ENCODE results near the gene ZSWIM6. TPM values are rescaled to one million over a fixed set of nuclear protein-coding genes. Genes with fewer than 3 reads are reported as not detected.

The ZSWIM6 gene
- total RNA-seq (1 to 10 TPM; 4.1 TPM), total RNA-seq (8.0 to 116 (median 23.7) reads per million in 172 experiments)
- 6.6 TPM for polyA plus RNA-seq (2013, experiment 1 of 2)
- 8.2 TPM for polyA plus RNA-seq (2013, experiment 2 of 2)

- Histone ChIP-seq H3K27ac (ENCODE audit: low read depth in 1 of 2, low read length in 2 of 2) (peak within 1 kb of the TSS; percentile 87 to 93), H3K27me3 (ENCODE audit: control insufficient read depth in 1 of 2, insufficient read depth in 2 of 2, low read length in 2 of 2) (peaks cover 7 to 16% of the 10 kb centered on the region in 2 experiments), H3K9me3 (ENCODE audit: control insufficient read depth in 1 of 2, insufficient read depth in 1 of 2, low read length in 2 of 2) (no peaks in the 10 kb centered on the region), H3K36me3 (ENCODE audit: insufficient read depth, low read length) (no peaks in the 10 kb centered on the region), H3K4me1 (ENCODE audit: insufficient read depth, low read length) (peaks cover 27% of the 10 kb centered on the region), H3K4me3 (ENCODE audit: low read length) (peak within 1 kb of the TSS; percentile 93)
- intact Hi-C loops (cut with DNase I, micrococcal nuclease) = loop anchor here (1.0 to 10.0 kb wide), 8 partner anchors 44 to 1083 kb away; partner anchors contain the start of genes DEPDC1B (in 1 of the 2), ERCC8 (in 1 of the 2), IPO11 (in 1 of the 2) and NDUFAF2 (in 1 of the 2)
- H3K27me3 Mint-ChIP-seq = peaks cover 38% of the 10 kb centered on the region
- ChIA-PET CTCF (interaction anchor here (0.7 to 2.5 kb wide), 4 partner anchors 13 to 132 kb away, joined by 3 to 12 read pairs (median 3); no protein-coding TSS in a partner anchor), POLR2A (interaction anchor here (0.6 to 3.8 kb wide), 20 partner anchors 11 to 1071 kb away, joined by 3 to 60 read pairs (median 5); partner anchors contain the start of genes ERCC8, KIF2A, NDUFAF2 and SMIM15)
- peak; percentile 82 for ATAC-seq (ENCODE audit: poor library complexity)
- peak within 1 kb of the TSS; percentile 100 for H3K27ac Mint-ChIP-seq
- no peaks in the 10 kb centered on the region for H3K9me3 Mint-ChIP-seq
- peaks cover 47% of the 10 kb centered on the region for H3K4me1 Mint-ChIP-seq (ENCODE audit: low read depth)
- H3K4me3 Mint-ChIP-seq = peak within 1 kb of the TSS; percentile 100
- no peak for TF ChIP-seq CTCF (IDR thresholded peaks at IDR 0.05)
- peaks cover 21% of the 10 kb centered on the region for H3K36me3 Mint-ChIP-seq (ENCODE audit: low read depth)
- DNase-seq = peak; percentile 99 to 100 (median 99)
Observed at GRCh38 chr5:61331407-61332357, at the start of gene ZSWIM6. Gene ZSWIM6, plus strand, starts transcription at chr5:61332258. Its CDS starts 15 bp downstream, at chr5:61332273.

- Histone ChIP-seq H3K4me1 (ENCODE audit: insufficient read depth, low read length) (peaks cover 1% of the 10 kb centered on the region), H3K36me3 (ENCODE audit: insufficient read depth, low read length) (no peaks in the 10 kb centered on the region), H3K9me3 (ENCODE audit: control insufficient read depth in 1 of 2, insufficient read depth in 1 of 2, low read length in 2 of 2) (no peaks in the 10 kb centered on the region), H3K27me3 (ENCODE audit: control insufficient read depth in 1 of 2, insufficient read depth in 2 of 2, low read length in 2 of 2) (no peaks in the 10 kb centered on the region), H3K4me3 (ENCODE audit: low read length) (no peak overlapping the region), H3K27ac (ENCODE audit: low read depth in 1 of 2, low read length in 2 of 2) (no peak overlapping the region)
- ChIA-PET POLR2A (interaction anchor here (3.4 kb wide), 1 partner anchor 48 kb away, joined by 23 read pairs; the partner anchor contains the start of gene ZSWIM6), CTCF (no interaction called here)
- intact Hi-C loops (cut with DNase I, micrococcal nuclease) = loop anchor here in 1 of 2 experiments (5.0 kb wide), 1 partner anchor 124 kb away; no protein-coding TSS in a partner anchor
- H3K9me3 Mint-ChIP-seq = no peaks in the 10 kb centered on the region
- ATAC-seq (ENCODE audit: poor library complexity) (no peak), DNase-seq (no peak)
- H3K27me3 Mint-ChIP-seq = no peaks in the 10 kb centered on the region
- H3K4me3 Mint-ChIP-seq = no peak overlapping the region
- no peak overlapping the region for H3K27ac Mint-ChIP-seq
- H3K4me1 Mint-ChIP-seq (ENCODE audit: low read depth) = no peaks in the 10 kb centered on the region
- H3K36me3 Mint-ChIP-seq (ENCODE audit: low read depth) = no peaks in the 10 kb centered on the region
- TF ChIP-seq CTCF (IDR thresholded peaks at IDR 0.05) = no peak
Observed at GRCh38 chr5:61283471-61283870, 48.6 kb upstream of the ZSWIM6 start.

GRCh38 chr5:61285531-61285930 lies 46.5 kb upstream of the ZSWIM6 start:
- Mint-ChIP-seq H3K36me3 (ENCODE audit: low read depth) (no peaks in the 10 kb centered on the region), H3K4me3 (no peak overlapping the region), H3K9me3 (no peaks in the 10 kb centered on the region), H3K27me3 (no peaks in the 10 kb centered on the region), H3K27ac (no peak overlapping the region), H3K4me1 (ENCODE audit: low read depth) (no peaks in the 10 kb centered on the region)
- intact Hi-C loops (cut with DNase I, micrococcal nuclease) = loop anchor here in 1 of 2 experiments (5.0 kb wide), 1 partner anchor 47 kb away; the partner anchor contains the start of gene ZSWIM6
- ChIA-PET POLR2A (interaction anchor here (3.4 kb wide), 1 partner anchor 46 kb away, joined by 23 read pairs; the partner anchor contains the start of gene ZSWIM6), CTCF (no interaction called here)
- Histone ChIP-seq H3K36me3 (ENCODE audit: insufficient read depth, low read length) (no peaks in the 10 kb centered on the region), H3K27me3 (ENCODE audit: control insufficient read depth in 1 of 2, insufficient read depth in 2 of 2, low read length in 2 of 2) (peaks cover 0 to 2% of the 10 kb centered on the region in 2 experiments), H3K27ac (ENCODE audit: low read depth in 1 of 2, low read length in 2 of 2) (no peak overlapping the region), H3K9me3 (ENCODE audit: control insufficient read depth in 1 of 2, insufficient read depth in 1 of 2, low read length in 2 of 2) (no peaks in the 10 kb centered on the region), H3K4me1 (ENCODE audit: insufficient read depth, low read length) (no peaks in the 10 kb centered on the region), H3K4me3 (ENCODE audit: low read length) (no peak overlapping the region)
- TF ChIP-seq CTCF (IDR thresholded peaks at IDR 0.05) = no peak
- no peak for ATAC-seq (ENCODE audit: poor library complexity)
- DNase-seq = no peak
